Measurements from ENCODE around the gene RABGGTA.
A peak's percentile ranks its signal among the peaks of the same experiment; 100 is the strongest.

GRCh38 chr14:24308342-24309124, 37.1 kb upstream of the RABGGTA start:
- peak; percentile 40; the same call in 1 of the 2 replicates for TF ChIP-seq CTCF (conservative IDR thresholded peaks at IDR 0.05; ENCODE audit: low read length)
- no peak for TF ChIP-seq EZH2phosphoT487 (IDR thresholded peaks at IDR 0.05; ENCODE audit: borderline replicate concordance, low read depth, low read length)

Measured in OCI-LY7 (cell line).